Keratinocyte (primary cell): ENCODE data around the gene AKAP6. TPM values are rescaled to one million over a fixed set of nuclear protein-coding genes. Genes with fewer than 3 reads are reported as not detected.

Source experiments
- DNase-seq: peaks from one replicate; pipeline ENCODE4 v3.0.0-alpha.2; 2011; ENCODE audit warnings: low read depth, missing footprints, low spot score
- FAIRE-seq: peaks from 2 replicates; lab custom pipeline; 2011; peaks lifted over from hg19 to GRCh38; lab: Jason Lieb, UNC
- H2AFZ ChIP-seq: 2 replicates; pipeline ENCODE4 v1.6.0; 2012; ENCODE audit warnings: low read length, control low read depth, inconsistent platforms; ENCODE audit not compliant: control insufficient read depth
- H3K27ac ChIP-seq: 2 replicates; pipeline ENCODE4 v1.5.1; 2011; ENCODE audit warnings: low read length; ENCODE audit not compliant: control insufficient read depth, insufficient read depth
- H3K27me3 ChIP-seq: 3 replicates; pipeline ENCODE4 v1.6.0; 2011; ENCODE audit warnings: low read length; ENCODE audit not compliant: control insufficient read depth, insufficient read depth; ENCODE audit errors: extremely low read depth
- H3K36me3 ChIP-seq, 2 experiments: 2 replicates in 1 of 2; 3 replicates in 1 of 2; pipeline ENCODE4 v1.5.1; 2011; ENCODE audit warnings: low read length in 2 of 2, mild to moderate bottlenecking in 1 of 2; ENCODE audit not compliant: control insufficient read depth in 2 of 2, insufficient read depth in 2 of 2; ENCODE audit errors: extremely low read depth in 1 of 2
- H3K4me1 ChIP-seq: 3 replicates; pipeline ENCODE4 v1.5.1; 2011; ENCODE audit warnings: low read length; ENCODE audit not compliant: control insufficient read depth, insufficient read depth; ENCODE audit errors: extremely low read depth
- H3K4me2 ChIP-seq: 3 replicates; pipeline ENCODE4 v1.6.0; 2011; ENCODE audit warnings: low read depth, low read length; ENCODE audit not compliant: control insufficient read depth, insufficient read depth; ENCODE audit errors: extremely low read depth
- H3K4me3 ChIP-seq, 3 experiments: fragments of 200-600 bp in 1 of 3; sonication (generic) in 1 of 3; 2 replicates in 2 of 3; 3 replicates in 1 of 3; pipeline ENCODE4 v1.5.1; 2011 to 2016; ENCODE audit warnings: low read length in 3 of 3, mild to moderate bottlenecking in 3 of 3, control low read depth in 2 of 3, inconsistent platforms in 1 of 3, low read depth in 1 of 3, mixed read lengths in 1 of 3, mixed run types in 1 of 3, moderate library complexity in 1 of 3; ENCODE audit not compliant: control insufficient read depth in 2 of 3, insufficient read depth in 2 of 3; ENCODE audit errors: extremely low read depth in 1 of 3
- H3K79me2 ChIP-seq: 2 replicates; pipeline ENCODE4 v1.6.0; 2012; ENCODE audit warnings: low read length; ENCODE audit not compliant: control insufficient read depth, insufficient read depth
- H3K9ac ChIP-seq: 3 replicates; pipeline ENCODE4 v1.6.0; 2011; ENCODE audit warnings: low read length; ENCODE audit not compliant: control insufficient read depth, insufficient read depth; ENCODE audit errors: extremely low read depth
- H3K9me1 ChIP-seq: 3 replicates; pipeline ENCODE4 v1.6.0; 2011; ENCODE audit warnings: low read length; ENCODE audit not compliant: control insufficient read depth, insufficient read depth; ENCODE audit errors: extremely low read depth
- H3K9me3 ChIP-seq: 2 replicates; pipeline ENCODE4 v1.5.1; 2012; ENCODE audit warnings: low read depth, low read length; ENCODE audit not compliant: control insufficient read depth
- H4K20me1 ChIP-seq: 3 replicates; pipeline ENCODE4 v1.6.0; 2011; ENCODE audit warnings: low read length; ENCODE audit not compliant: control insufficient read depth, insufficient read depth; ENCODE audit errors: extremely low read depth
- EZH2 ChIP-seq: IDR thresholded peaks from one replicate; pipeline ENCODE4 v1.6.1; 2012; ENCODE audit warnings: inconsistent platforms, mild to moderate bottlenecking, low read length, moderate library complexity
- dilution Hi-C: fragments of 300-500 bp; cut with MboI; formaldehyde crosslinking; loops from one replicate; pipeline ENCODE4 v1.7.0; 2020; ENCODE audit warnings: low sequenced_read_pairs; ENCODE audit not compliant: extremely low pct_ligation_motif_present
- polyA plus RNA-seq, 5 experiments: library from polyadenylated mRNA; depleted of rRNA in 3 of 5; stranded (reverse) in 3 of 5; stranded (forward) in 1 of 5; unstranded in 1 of 5; fragments of >200 nt; gene quantifications; 1 replicate in 1 of 5; 2 replicates in 3 of 5; 3 replicates in 1 of 5; pipeline versions ENCODE4 v1.2.1 to v1.2.3, GENCODE V29; 2011 to 2012; ENCODE audit warnings: missing spikeins in 2 of 5, low read depth in 1 of 5, low replicate concordance in 1 of 5
- TF ChIP-seq, protein P1 (sequence below), 3 experiments: IDR thresholded peaks in 1 of 3; conservative IDR thresholded peaks in 1 of 3; optimal IDR thresholded peaks in 1 of 3; 2 replicates in 2 of 3; 3 replicates in 1 of 3; pipeline versions ENCODE3 to v1.5.1; 2011; ENCODE audit warnings: low read length in 3 of 3, mild to moderate bottlenecking in 3 of 3, moderate library complexity in 2 of 3, control low read depth in 1 of 3, inconsistent platforms in 1 of 3; ENCODE audit not compliant: insufficient read depth in 2 of 3; ENCODE audit errors: extremely low read depth in 1 of 3

AKAP6 gene
- polyA plus RNA-seq, 1 donor (not counting 4 experiments of a cell fraction or from before 2014, with no cell fraction given), result 2.0 TPM

DNA sequence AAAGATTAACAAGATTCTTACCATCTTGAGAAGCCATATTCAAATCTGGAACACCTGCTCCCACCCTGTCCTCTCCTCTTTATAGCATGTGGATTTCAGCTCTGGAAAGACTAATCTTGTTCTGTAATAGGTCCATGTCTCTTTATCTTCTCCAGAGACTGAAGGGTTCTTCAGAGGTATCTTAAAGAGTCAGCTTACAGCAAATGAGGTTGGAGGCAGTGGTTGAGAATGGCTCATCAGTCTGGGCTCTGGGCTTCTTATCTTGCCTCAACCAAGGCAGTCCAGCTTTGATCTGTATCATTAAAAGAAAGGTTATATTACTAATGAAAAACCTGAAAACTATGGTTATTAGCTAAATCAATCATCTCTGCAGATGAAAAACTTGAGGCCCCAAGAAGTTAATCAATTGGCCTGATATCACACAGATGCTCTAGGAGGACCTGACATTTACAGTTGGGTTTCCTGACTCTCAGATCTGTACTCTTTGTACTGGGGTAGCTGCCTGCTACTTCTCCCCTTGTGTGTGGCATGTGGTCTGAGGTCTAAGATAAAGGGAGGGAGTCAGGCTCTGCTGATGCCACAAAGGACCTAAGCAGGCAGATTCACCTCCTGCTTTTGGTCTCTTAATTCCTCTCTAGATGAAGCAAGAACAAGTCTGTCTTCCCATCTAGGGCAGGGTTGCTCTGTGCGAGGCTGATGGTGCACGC, 1.7 kb upstream of the AKAP6 start:
- no peaks in the 10 kb centered on the region for H3K9me1 ChIP-seq
- no peaks in the 10 kb centered on the region for H3K79me2 ChIP-seq
- no peak overlapping the region for H3K27ac ChIP-seq
- H3K36me3 ChIP-seq, result no peaks in the 10 kb centered on the region
- TF ChIP-seq, protein P1, sequence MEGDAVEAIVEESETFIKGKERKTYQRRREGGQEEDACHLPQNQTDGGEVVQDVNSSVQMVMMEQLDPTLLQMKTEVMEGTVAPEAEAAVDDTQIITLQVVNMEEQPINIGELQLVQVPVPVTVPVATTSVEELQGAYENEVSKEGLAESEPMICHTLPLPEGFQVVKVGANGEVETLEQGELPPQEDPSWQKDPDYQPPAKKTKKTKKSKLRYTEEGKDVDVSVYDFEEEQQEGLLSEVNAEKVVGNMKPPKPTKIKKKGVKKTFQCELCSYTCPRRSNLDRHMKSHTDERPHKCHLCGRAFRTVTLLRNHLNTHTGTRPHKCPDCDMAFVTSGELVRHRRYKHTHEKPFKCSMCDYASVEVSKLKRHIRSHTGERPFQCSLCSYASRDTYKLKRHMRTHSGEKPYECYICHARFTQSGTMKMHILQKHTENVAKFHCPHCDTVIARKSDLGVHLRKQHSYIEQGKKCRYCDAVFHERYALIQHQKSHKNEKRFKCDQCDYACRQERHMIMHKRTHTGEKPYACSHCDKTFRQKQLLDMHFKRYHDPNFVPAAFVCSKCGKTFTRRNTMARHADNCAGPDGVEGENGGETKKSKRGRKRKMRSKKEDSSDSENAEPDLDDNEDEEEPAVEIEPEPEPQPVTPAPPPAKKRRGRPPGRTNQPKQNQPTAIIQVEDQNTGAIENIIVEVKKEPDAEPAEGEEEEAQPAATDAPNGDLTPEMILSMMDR (optimal IDR thresholded peaks at IDR 0.05 in 1 of 3, IDR thresholded peaks at IDR 0.05 in 1 of 3, conservative IDR thresholded peaks at IDR 0.05 in 1 of 3; ENCODE audit: extremely low read depth in 1 of 3, insufficient read depth in 2 of 3, low read length in 3 of 3), result no peak
- TF ChIP-seq EZH2, result no peak
- no peak overlapping the region for H2AFZ ChIP-seq
- FAIRE-seq (no peak), DNase-seq (no peak)
- H3K9me3 ChIP-seq, result no peaks in the 10 kb centered on the region
- H3K4me2 ChIP-seq, result no peak overlapping the region
- H3K9ac ChIP-seq, result no peak overlapping the region
- dilution Hi-C loops, result no loop called here
- H4K20me1 ChIP-seq, result no peaks in the 10 kb centered on the region
- H3K4me3 ChIP-seq, result no peak overlapping the region
- peaks cover 20% of the 10 kb centered on the region for H3K4me1 ChIP-seq
- no peaks in the 10 kb centered on the region for H3K27me3 ChIP-seq

DNA sequence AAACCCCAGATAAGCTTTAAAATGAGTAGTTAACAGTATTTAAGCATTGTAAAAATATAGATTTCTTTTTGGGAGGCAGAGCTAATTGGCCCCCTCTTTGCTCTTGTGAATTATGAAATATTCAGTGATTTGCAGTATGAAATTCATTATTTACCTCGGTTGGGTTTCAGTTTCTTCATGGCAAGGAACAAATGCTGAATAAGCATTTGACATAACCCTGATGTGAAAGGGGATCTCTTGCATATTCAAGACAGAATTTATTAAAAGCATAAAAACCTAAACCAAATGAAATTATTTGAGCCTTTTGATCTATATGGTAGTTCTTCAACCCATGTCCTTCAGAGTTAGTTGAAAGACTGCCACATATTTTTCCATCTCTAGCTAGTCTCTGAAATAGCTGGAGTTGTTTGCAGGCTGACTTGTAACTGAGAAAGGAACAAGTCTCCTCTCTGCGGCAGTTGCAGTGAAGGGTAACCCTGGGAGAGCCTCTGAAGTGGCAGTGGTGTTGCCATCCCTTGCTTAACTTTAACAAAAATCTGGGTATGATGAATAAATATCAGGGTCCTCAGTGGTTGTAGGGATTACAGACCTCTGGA, 690 bp downstream of the AKAP6 start:
- Histone ChIP-seq H3K9me3 (no peaks in the 10 kb centered on the region), H3K79me2 (no peaks in the 10 kb centered on the region)
- no peak for DNase-seq

More for the DNA sequence above, 690 bp downstream of the AKAP6 start:
- no peak overlapping the region for H3K4me2 ChIP-seq
- FAIRE-seq, result no peak
- peaks cover 29% of the 10 kb centered on the region for H3K4me1 ChIP-seq
- H3K9me1 ChIP-seq, result no peaks in the 10 kb centered on the region
- dilution Hi-C loops, result no loop called here
- H4K20me1 ChIP-seq, result no peaks in the 10 kb centered on the region
- no peak overlapping the region for H3K27ac ChIP-seq
- no peak overlapping the region for H3K4me3 ChIP-seq
- H3K9ac ChIP-seq, result no peak overlapping the region
- TF ChIP-seq EZH2, result no peak
- TF ChIP-seq, protein P1 (optimal IDR thresholded peaks at IDR 0.05 in 1 of 3, IDR thresholded peaks at IDR 0.05 in 1 of 3, conservative IDR thresholded peaks at IDR 0.05 in 1 of 3; ENCODE audit: extremely low read depth in 1 of 3, insufficient read depth in 2 of 3, low read length in 3 of 3), result no peak
- H3K27me3 ChIP-seq, result no peaks in the 10 kb centered on the region
- no peak overlapping the region for H2AFZ ChIP-seq
- H3K36me3 ChIP-seq, result no peaks in the 10 kb centered on the region
